B cell (primary cell): ENCODE results near the gene THUMPD2. TPM values are rescaled to one million over a fixed set of nuclear protein-coding genes. Genes with fewer than 3 reads are reported as not detected.

Experiments
- ATAC-seq: fragments of 200-7000 bp; cut with Tn5 transposase; one replicate; pipeline ENCODE4 v1.10.0; 2021; ENCODE audit warnings: low read depth, mild to moderate bottlenecking, moderate number of reproducible peaks, moderate library complexity
- CTCF ChIA-PET: fragments of 350-600 bp; sonication (Branson Sonifier 250); formaldehyde crosslinking; loops from one replicate; lab custom pipeline; 2021; ENCODE audit warnings: antibody characterized with exemption, inconsistent platforms; lab: Charles Lee
- POLR2A ChIA-PET: fragments of 350-600 bp; sonication (Branson Sonifier 250); formaldehyde crosslinking; loops from one replicate; lab custom pipeline; 2021; ENCODE audit warnings: antibody characterized with exemption; lab: Charles Lee
- DNase-seq: peaks from one replicate; pipeline ENCODE4 v3.0.0; 2013
- H2AFZ ChIP-seq: 2 replicates; pipeline ENCODE4 v1.6.1; 2012; ENCODE audit warnings: mild to moderate bottlenecking, low read depth, low read length; ENCODE audit not compliant: insufficient read depth, poor library complexity, severe bottlenecking
- H3K27ac ChIP-seq, 2 donors: 1 replicate in 1 of 2; 2 replicates in 1 of 2; pipeline ENCODE4 v1.5.1; 2012 to 2013; ENCODE audit warnings: low read length in 2 of 2, mild to moderate bottlenecking in 2 of 2, moderate library complexity in 1 of 2
- H3K27me3 ChIP-seq, 4 experiments: fragments of 200-600 bp in 1 of 4; sonication (generic) in 1 of 4; replicated peaks in 1 of 4; 1 replicate in 2 of 4; 2 replicates in 2 of 4; pipeline versions ENCODE4 v1.6.1 to v1.7.0; 2013 to 2016; ENCODE audit warnings: low read length in 3 of 4, mild to moderate bottlenecking in 2 of 4, mixed read lengths in 1 of 4, moderate library complexity in 1 of 4; ENCODE audit not compliant: insufficient read depth in 4 of 4, control insufficient read depth in 3 of 4; ENCODE audit errors: control extremely low read depth in 1 of 4
- H3K36me3 ChIP-seq, 2 experiments: replicated peaks in 1 of 2; 1 replicate in 1 of 2; 2 replicates in 1 of 2; pipeline versions ENCODE4 v1.6.1 to v1.7.1; 2013; ENCODE audit warnings: low read length in 1 of 2; ENCODE audit not compliant: insufficient read depth in 2 of 2, control insufficient read depth in 1 of 2; ENCODE audit errors: control extremely low read depth in 1 of 2, extremely low read depth in 1 of 2
- H3K4me1 ChIP-seq, 2 donors: fragments of 200-600 bp in 1 of 2; sonication (generic) in 1 of 2; 1 replicate in 1 of 2; 2 replicates in 1 of 2; pipeline versions ENCODE4 v1.5.1 to v1.6.1; 2013 to 2017; ENCODE audit warnings: low read length in 2 of 2; ENCODE audit not compliant: control insufficient read depth in 2 of 2, insufficient read depth in 2 of 2
- H3K4me2 ChIP-seq: replicated peaks from 2 replicates; pipeline ENCODE3; 2012; ENCODE audit warnings: mild to moderate bottlenecking, low read depth, low read length; ENCODE audit not compliant: poor library complexity, severe bottlenecking
- H3K4me3 ChIP-seq, 5 experiments: fragments of 200-600 bp in 1 of 5; sonication (generic) in 1 of 5; 1 replicate in 3 of 5; 2 replicates in 2 of 5; pipeline versions ENCODE4 v1.5.1 to v1.7.0; 2011 to 2016; ENCODE audit warnings: low read length in 4 of 5, mild to moderate bottlenecking in 4 of 5, low read depth in 2 of 5, control low read depth in 1 of 5, moderate library complexity in 1 of 5; ENCODE audit not compliant: insufficient read depth in 1 of 5; ENCODE audit errors: control extremely low read depth in 1 of 5, extremely low read depth in 1 of 5
- H3K79me2 ChIP-seq: fragments of 200-600 bp; sonication (generic); one replicate; pipeline ENCODE4 v1.6.0; 2016; ENCODE audit warnings: low read length; ENCODE audit not compliant: control insufficient read depth, insufficient read depth
- H3K9ac ChIP-seq: fragments of 200-600 bp; sonication (generic); 2 replicates; pipeline ENCODE4 v1.6.1; 2017; ENCODE audit warnings: mild to moderate bottlenecking, low read length, moderate library complexity
- H3K9me3 ChIP-seq, 3 donors: one replicate each; pipeline versions ENCODE4 v1.6.1 to v1.7.1; 2013; ENCODE audit warnings: low read length in 2 of 3; ENCODE audit not compliant: control insufficient read depth in 2 of 3, insufficient read depth in 1 of 3; ENCODE audit errors: control extremely low read depth in 1 of 3
- H4K20me1 ChIP-seq: 2 replicates; pipeline ENCODE4 v1.6.0; 2012; ENCODE audit warnings: mild to moderate bottlenecking, low read length; ENCODE audit not compliant: insufficient read depth, control insufficient read depth, poor library complexity, severe bottlenecking
- H3K27ac Mint-ChIP-seq: one replicate; pipeline ENCODE4 v1.8.0; 2021; ENCODE audit warnings: mixed read lengths
- H3K27me3 Mint-ChIP-seq: one replicate; pipeline ENCODE4 v1.8.0; 2021; ENCODE audit warnings: mixed read lengths
- H3K4me1 Mint-ChIP-seq: one replicate; pipeline ENCODE4 v1.8.0; 2021; ENCODE audit warnings: mixed read lengths
- H3K4me3 Mint-ChIP-seq: one replicate; pipeline ENCODE4 v1.8.0; 2021; ENCODE audit warnings: mixed read lengths
- H3K9me3 Mint-ChIP-seq: one replicate; pipeline ENCODE4 v1.8.0; 2022; ENCODE audit warnings: mixed read lengths; ENCODE audit not compliant: insufficient read depth
- CTCF ChIP-seq: fragments of 200-600 bp; IDR thresholded peaks from one replicate; pipeline ENCODE4 v1.8.0; 2022; ENCODE audit warnings: antibody characterized with exemption, mild to moderate bottlenecking
- EZH2 ChIP-seq: IDR thresholded peaks from 2 replicates; pipeline ENCODE4 v1.6.1; 2012; ENCODE audit warnings: borderline replicate concordance, low read depth, mild to moderate bottlenecking, moderate library complexity, low read length; ENCODE audit not compliant: insufficient read depth, poor library complexity, severe bottlenecking
- WGBS: methylation state at CpG from one replicate; pipeline ENCODE4 v1.1.5; 2013; ENCODE audit warnings: missing lambda C conversion rate; ENCODE audit not compliant: insufficient coverage; 5-methylcytosine and 5-hydroxymethylcytosine counted together
- intact Hi-C: fragments of 100-400 bp; cut with micrococcal nuclease; formaldehyde crosslinking; loops from one replicate; pipeline ENCODE4 v1.10.0; 2022
- polyA plus RNA-seq: library from polyadenylated mRNA; depleted of rRNA; stranded (reverse); fragments of >200 nt; gene quantifications from 2 replicates; pipeline ENCODE4 v1.2.3, GENCODE V29; 2012
- total RNA-seq, 2 donors: library from RNA; stranded (reverse); fragments of 120-200 nt in 1 of 2; gene quantifications; 1 replicate in 1 of 2; 2 replicates in 1 of 2; pipeline versions ENCODE4 v1.2.3 to v1.2.4, GENCODE V29; 2013 to 2022

THUMPD2 gene
- total and polyA plus RNA-seq, 2 donors (not counting 1 experiment from before 2014, with no cell fraction given) = 11.0 to 14.8 TPM

GRCh38 chr2:39725401-39725800, 53.7 kb downstream of the THUMPD2 start:
- H3K79me2 ChIP-seq = no peaks in the 10 kb centered on the region
- H3K4me3 Mint-ChIP-seq = no peak overlapping the region
- no peak overlapping the region for H3K27ac ChIP-seq
- intact Hi-C loops = no loop called here
- H3K9me3 Mint-ChIP-seq = no peaks in the 10 kb centered on the region
- H3K4me3 ChIP-seq = no peak overlapping the region
- no peak overlapping the region for H3K27ac Mint-ChIP-seq
- DNase-seq (no peak), ATAC-seq (no peak)
- POLR2A ChIA-PET = no interaction called here
- H3K4me1 Mint-ChIP-seq = peaks cover 9% of the 10 kb centered on the region
- no peak overlapping the region for H2AFZ ChIP-seq
- TF ChIP-seq CTCF (no peak), EZH2 (no peak)
- H3K27me3 ChIP-seq = no peaks in the 10 kb centered on the region
- CTCF ChIA-PET = interaction anchor here (1.6 to 8.7 kb wide), 2 partner anchors 12 to 346 kb away, joined by 3 to 162 read pairs; no protein-coding TSS in a partner anchor
- WGBS = 90% methylated on average over 3 of the region's 5 CpGs
- no peaks in the 10 kb centered on the region for H4K20me1 ChIP-seq
- peaks cover 0 to 14% of the 10 kb centered on the region in 2 donors for H3K4me1 ChIP-seq
- H3K27me3 Mint-ChIP-seq = peaks cover 14% of the 10 kb centered on the region
- no peaks in the 10 kb centered on the region for H3K36me3 ChIP-seq
- no peaks in the 10 kb centered on the region for H3K9me3 ChIP-seq
- no peak overlapping the region for H3K4me2 ChIP-seq
- H3K9ac ChIP-seq = no peak overlapping the region

GRCh38 chr2:39724828-39725144, 54.3 kb downstream of the THUMPD2 start:
- Histone ChIP-seq H3K4me3 (no peak overlapping the region), H3K27ac (no peak overlapping the region), H3K9ac (no peak overlapping the region), H3K27me3 (no peaks in the 10 kb centered on the region), H3K4me1 (peaks cover 0 to 14% of the 10 kb centered on the region in 2 donors), H3K79me2 (no peaks in the 10 kb centered on the region), H4K20me1 (no peaks in the 10 kb centered on the region), H2AFZ (no peak overlapping the region), H3K4me2 (no peak overlapping the region), H3K36me3 (no peaks in the 10 kb centered on the region), H3K9me3 (no peaks in the 10 kb centered on the region)
- WGBS = no CpG with 5 or more reads among the region's 4 CpGs
- H3K27ac Mint-ChIP-seq = no peak overlapping the region
- ChIA-PET POLR2A (interaction anchor here (0.5 kb wide), 1 partner anchor 174 kb away, joined by 4 read pairs; no protein-coding TSS in a partner anchor), CTCF (no interaction called here)
- TF ChIP-seq CTCF = no peak
- no peak for TF ChIP-seq EZH2
- peaks cover 9% of the 10 kb centered on the region for H3K4me1 Mint-ChIP-seq
- DNase-seq (no peak), ATAC-seq (no peak)
- H3K4me3 Mint-ChIP-seq = no peak overlapping the region
- H3K9me3 Mint-ChIP-seq = no peaks in the 10 kb centered on the region
- H3K27me3 Mint-ChIP-seq = peaks cover 16% of the 10 kb centered on the region
- intact Hi-C loops = no loop called here
